UCSD-AML1 (cell line): ENCODE results near the gene TSPEAR.

ENCODE experiments used
- DNase-seq: peaks from one replicate; lab custom pipeline; 2025; ENCODE audit not compliant: unreplicated experiment; lab: John Stamatoyannopoulos, UW

Gene TSPEAR

DNA sequence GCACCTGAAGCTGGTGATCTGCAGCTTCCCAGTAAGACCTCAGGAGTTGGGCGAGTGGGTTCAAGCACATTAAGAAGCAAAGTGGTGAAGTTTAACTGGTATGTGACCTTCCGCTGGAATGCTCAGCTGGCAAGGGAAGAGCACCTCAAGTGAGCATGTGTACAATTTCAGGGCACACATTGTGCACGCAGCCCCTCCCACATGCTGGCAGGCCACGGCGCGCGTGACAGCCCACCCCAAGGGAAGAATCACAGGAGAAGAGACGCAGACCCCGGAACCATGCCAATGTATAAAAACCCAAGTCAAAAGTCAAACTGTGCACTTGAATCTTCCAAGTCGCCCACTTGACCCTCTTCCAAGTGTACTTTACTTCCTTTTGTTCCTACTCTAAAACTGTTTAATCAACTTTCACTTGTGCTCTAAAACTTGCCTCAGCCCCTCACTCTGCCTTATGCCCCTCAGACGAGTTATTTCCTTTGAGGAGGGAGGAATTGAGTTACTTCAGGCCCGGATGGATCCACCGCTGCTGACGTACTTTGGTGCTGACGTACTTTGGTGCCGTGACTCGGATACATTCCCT is 236.0 kb downstream of the TSPEAR start:
- DNase-seq = no peak

DNA sequence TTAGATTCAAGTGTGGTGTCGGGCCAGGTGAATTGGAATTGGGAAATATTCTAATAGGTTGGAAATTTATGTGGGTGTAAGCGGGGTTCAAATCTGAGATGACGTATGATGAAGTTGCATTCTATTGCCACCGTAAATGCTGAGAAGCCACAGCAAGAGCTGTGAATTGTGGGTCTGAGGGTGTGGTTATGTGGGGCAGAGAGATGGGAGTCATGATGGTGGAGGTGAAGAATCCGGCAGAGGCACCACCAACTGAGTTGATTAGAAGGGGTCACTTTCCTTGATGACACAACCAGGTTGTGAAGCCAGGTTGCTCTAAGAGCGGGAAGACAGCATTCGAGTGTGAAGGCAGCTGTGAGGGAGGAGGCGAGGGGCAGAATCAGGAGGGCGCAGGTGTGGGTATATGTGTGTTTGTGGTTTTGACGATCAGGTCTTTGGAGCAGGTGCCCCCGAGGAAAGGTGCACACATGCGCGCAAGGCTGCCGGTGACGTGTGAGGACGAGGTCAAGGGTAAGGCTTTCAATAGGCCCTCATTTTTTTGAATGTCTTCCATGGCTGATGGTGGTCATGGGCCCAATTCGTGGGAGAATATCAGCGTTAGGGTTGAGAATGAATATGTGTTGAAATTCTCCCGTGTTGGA is 237.3 kb downstream of the TSPEAR start:
- DNase-seq = no peak

DNA sequence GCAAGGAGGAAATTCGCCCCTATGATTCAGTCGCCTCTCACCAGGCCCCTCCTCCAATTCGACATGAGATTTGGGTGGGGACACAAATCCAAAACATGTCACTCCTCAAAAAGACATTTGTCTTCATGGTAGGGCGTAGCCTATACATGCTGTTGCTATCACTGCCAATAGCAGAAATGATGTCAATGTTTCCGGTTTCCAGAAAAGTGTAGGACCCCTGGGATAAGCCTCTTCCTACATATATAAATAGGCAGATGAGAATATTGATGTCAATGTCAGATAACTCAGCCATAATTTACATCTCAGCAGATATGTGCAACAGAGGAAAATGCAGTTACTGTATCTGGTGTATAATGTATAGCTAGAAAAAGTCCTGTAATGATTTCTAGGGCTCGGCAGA is 239.4 kb downstream of the TSPEAR start:
- no peak for DNase-seq

DNA sequence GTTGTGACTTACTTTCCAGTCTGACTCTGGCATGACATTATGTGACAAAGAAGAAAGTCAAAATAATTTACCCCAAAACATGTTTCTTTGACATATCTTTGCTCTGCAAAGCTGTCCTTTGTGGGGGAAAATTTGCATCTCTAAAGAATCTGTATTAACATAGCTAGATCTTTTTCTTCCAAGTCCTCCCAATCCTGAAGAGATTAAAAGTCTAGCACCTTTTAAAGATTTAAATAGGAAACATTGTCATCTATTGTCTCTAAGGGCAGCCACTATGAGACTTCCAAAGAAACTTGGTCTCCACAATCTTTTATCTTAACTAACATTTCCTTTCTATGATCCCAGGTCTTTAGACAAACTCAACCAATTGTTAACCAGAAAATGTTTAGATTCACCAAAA is 240.0 kb downstream of the TSPEAR start:
- DNase-seq = no peak

DNA sequence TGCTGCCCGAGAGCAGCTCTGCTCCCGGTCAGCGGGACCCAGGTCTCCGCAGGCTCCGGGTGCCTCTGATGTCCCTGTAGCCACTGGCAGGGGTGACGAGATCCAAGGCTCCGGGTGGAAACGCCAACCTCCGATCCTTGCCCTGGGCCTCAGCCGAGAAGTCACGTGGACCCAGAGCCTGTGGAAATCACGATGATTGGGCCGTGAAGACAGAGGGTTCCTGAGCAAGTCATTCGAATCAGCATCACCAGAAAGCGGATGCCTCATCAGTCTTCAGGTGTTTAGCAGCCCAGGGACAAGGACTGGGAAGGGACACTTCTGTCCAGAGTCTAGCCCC is 243.5 kb downstream of the TSPEAR start:
- DNase-seq = no peak

DNA sequence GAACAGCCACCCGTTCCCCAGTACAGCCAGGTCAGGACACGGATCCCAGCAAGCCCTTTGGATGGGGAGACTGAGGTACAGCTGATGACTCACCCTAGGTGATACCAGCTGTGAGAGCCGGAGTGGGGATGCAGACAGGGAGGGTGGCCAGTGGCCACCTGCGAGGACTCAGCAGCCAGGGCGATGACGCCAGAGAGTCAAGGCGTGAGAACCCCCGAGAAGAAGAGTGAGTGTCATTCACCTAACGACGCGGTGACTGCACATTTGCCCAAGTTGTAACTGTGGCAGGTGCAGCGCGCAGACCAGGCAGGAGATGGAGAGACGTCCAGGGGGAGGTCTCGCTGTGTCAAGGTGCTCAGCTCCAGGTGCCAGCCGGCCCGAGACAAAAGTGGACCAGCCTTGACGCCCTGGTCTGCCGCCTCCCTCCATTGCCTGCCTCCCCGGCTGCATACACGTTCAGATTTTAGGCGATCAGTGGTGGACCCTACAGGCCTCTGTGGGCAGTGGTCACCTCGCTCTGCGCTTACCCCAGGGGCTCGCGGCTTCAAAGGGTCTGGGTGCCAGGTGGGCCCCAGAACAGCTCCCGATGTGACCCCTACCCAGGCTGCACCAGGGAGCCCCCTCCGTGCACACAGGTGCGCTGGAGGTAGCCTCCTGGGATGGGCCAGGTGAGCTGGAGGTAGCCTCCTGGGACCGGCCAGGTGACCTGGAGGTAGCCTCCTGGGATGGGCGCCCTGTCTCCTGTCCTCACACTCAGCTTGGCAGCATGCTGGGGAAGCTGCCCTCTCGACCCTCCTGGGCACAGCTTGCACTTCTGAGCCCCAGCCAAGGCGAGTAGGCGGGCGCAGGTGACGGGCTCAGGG is 244.1 kb downstream of the TSPEAR start:
- DNase-seq = no peak

DNA sequence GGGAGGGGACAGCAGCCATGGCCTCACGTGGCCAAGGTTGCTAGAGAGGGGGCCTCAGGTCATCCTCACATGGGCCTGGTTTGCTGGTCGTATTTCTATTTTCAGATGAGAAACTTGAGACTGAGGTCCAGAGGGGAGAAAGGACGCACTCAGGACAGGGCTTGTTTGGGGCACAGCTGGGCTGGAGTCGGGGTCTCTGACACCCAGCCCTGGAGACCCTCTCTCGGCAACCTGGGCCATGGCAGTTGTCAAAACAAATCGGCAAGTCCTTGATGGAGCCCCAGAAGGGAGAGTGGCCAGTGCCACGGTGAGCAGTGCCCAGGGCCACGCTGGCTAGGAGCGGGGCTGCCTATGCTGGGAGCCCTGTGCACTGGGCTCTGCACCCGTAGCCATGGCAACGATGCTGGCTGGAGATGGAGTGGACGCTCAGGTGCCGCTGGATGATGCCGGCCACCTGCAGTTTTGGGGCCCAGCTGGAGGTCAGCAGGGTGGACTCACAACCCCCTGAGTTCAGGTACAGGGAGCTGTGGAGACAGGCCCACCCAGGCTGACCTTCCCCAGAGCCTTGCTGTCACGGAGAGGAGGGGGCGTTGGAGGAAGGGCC is 244.9 kb downstream of the TSPEAR start:
- no peak for DNase-seq

DNA sequence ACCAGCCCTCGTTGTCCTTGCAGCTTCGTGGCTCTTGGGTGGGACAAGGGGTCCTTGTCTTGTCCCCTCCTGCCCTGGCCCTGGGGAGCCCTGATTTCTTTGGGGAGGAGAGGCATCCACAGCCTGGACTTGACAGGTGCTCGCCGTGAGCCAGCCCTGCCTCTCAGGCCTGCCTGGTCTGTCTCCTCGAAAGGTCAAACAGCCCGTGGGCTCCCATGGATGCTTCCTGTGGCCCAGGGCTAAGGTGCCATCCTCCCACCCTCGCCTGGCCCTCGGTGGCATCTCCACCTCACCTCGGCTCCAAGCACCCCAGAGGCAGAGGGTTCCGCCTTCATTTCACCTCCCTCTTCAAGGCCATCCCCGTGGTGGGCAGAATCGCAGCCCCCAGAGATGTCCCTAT is 247.0 kb downstream of the TSPEAR start:
- no peak for DNase-seq

DNA sequence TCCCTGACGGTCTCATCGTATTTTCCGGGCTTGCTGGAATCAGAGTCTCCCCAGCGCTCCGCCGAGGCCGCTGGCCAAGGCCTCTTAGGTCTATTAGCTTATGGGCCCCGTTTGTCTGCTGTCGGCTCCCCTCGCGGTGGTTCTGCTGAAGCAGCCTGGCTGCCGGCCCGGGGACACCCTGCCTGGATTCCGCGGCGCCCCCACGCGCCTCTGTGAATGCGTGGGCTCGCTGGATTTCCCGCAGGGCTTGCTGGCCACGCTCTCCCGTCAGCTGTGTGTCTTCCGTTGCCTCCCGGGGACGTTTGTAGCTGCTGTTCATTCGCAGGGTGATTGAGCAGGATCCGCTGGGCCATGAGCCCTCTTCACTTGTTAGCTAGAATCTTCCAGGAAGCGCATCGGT is 247.6 kb downstream of the TSPEAR start:
- DNase-seq = no peak

DNA sequence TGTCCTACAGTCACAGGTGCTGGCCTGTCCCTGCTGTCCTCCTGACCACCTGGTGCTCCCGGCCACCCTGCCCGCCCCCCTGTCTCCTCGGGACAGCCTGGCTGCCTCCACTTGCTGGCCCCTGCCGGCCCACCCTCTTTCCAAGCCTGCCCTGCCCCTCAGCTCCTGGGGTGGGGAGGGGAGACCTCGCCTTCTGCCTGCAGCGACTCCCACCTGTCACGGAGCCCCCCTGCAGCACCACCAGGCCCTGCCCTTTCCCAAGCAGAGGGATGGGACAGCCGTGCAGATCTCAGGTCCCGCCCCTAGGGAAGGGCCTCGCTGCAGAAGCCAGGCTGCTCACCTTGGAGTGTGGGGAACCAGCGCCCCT is 248.6 kb downstream of the TSPEAR start:
- no peak for DNase-seq

DNA sequence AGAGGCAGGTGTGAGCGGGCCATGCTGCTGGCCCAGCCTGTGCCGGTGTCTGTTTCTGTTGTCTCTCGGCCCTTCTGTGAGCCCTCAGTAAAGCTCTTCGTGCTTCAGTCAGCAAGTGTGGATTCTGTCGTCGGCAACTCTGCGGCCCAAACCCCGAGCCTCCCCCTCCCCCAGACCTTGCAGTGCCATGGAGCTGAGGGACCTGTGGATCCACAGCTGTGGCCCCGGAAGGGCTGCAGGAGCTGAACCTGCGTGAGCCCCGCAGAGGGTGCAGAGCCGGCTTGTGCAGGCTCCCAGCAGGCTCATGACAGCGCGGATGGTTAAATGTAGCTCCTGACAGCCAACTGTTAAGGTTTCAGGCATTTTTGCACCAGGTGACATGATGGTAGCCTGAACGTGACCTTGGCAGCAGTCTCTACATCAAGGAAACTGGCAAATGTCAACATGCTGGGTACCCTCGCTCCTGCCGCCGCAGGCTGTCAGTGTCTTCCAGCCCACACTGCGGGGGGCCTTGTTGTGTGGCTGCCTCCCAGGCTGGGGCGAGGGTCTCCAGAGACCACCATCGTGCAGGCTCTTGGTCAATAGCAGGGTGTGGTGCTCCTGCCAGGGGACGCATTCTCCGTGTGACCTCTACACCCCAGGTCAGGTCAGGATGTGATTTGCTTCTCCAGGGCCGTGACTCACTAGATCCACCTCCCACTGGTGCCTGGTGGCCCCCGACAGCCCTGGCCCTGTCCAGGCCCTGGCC is 249.1 kb downstream of the TSPEAR start:
- no peak for DNase-seq

DNA sequence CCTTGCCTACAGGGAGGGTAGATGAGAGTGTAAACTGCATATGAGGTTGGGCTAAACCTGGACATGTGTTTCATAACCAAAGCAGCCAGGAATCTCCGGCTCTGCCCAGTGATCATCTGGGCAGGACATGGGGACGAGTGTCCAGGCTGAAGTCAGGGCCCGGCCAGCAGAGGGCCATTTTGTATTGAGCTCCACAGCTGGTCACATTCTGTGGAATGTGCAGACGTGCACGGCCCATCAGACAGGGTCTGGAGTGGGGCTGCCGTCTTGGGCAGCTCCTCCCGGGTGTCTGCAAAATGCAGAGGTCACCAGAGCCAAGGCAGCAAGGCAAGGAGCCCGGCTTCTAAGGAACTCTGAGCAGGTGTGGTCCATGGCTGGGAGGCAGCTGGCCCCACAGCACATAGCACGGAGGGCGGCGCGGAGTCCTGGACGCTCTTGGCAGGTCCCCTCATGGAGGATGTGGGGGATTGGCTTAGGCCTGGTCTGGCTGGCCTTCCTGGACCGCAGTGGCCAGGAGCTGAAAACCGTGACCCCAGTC is 249.8 kb downstream of the TSPEAR start:
- DNase-seq = no peak

DNA sequence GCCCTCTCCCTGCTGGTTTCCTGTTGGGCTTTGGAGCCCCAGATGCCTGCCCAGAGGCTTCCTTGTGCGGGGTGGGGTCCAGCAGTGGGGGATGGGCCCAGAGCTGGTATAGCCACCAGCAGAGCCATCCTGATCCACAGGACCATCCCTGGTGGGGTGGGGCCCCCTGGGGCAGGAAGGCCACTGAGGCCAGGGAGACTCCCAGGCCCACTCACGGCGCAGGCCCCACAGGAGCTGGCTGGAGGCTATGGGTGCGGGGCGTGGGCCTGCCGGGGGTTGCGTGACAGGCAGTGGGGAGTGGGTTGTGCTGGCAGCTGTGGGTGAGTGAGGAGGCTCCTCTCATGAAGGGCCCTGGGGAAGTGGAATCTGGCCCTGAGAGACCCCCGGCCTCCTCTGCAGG is 250.4 kb downstream of the TSPEAR start:
- DNase-seq = no peak

DNA sequence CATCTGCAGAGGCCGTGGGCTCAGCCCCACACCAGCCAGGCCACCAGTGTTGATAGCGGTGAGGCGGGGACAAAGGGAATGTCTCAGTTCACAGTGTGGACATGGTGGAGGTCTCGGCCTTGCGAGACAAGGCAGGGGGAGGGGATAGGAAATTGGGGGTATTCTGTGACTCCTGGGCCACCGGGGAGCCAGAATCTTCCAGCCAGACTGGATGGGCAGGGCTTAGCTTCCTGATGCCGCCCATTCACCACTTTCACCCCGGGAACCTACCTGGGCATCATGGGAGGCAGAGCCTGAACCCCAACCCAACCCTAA is 251.0 kb downstream of the TSPEAR start:
- no peak for DNase-seq

DNA sequence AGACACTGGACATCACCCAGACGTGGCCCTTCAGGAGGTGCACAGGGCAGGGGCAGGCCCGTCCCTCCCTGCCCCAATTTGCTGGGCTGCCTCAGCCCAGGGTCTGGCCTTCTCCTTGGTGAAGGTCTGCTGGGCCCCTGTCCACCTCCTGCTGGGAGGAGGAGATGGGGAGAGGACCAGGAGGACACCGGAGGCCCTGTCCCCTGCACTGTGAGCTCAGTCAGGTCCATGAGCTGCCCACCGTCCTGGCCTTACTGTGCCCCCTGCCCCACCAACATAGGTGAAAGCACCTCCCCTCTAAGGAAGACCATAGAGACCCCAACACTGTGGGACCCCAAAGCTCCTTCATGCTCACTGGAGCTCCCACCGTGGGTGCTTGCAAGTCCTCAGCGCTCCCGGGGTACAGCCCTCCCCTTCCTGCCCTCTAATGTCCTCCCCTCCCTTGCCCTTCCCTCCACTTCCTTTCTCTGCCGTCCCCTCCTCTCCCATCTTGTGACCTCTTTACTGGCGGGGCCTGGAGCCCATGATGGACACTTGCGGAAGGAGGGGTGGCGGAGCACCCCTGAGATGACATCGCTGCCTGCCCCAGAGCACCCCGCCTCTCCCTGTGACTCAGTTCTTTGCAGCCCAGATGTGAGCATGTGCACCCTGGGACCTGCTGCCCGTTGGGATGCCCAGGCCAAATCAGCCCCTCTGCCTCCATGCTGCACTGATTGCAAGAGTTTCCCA is 251.5 kb downstream of the TSPEAR start:
- DNase-seq = no peak

DNA sequence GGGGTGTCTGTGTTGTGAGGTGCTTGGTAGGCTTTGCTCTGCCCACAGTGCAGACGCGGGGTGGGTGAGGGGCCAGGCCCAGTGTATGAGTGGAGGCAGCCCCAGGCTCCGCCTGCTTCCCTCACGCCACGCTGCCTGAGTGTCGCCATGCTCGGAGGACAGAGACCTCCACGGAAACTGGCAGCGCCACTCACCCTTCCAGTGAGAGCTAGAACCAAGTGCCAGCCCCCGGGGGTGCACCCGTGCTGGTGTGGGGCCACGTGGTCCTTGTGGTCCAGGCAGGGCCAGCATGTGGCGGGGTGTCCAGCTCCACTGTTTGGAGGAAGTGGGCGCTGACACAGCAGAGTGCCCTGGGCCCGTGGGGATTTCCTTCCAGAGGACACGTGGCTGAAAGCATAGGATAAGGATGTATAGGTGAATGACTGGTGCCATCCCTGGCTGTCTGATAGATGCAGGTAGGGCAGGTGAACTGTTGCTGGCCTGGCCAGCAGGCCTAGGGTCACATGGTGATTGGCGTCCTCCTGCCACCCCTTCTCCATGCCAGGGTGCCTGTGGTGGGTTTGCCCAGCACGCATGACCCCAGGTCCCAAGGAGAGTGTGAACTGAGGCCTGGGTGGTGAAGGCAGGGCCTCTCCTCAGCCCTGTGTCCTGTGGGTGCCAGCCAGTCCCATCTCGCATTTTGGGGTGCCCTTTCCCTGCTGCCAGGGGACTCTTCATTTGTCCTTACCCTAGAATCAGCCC is 252.2 kb downstream of the TSPEAR start:
- no peak for DNase-seq

DNA sequence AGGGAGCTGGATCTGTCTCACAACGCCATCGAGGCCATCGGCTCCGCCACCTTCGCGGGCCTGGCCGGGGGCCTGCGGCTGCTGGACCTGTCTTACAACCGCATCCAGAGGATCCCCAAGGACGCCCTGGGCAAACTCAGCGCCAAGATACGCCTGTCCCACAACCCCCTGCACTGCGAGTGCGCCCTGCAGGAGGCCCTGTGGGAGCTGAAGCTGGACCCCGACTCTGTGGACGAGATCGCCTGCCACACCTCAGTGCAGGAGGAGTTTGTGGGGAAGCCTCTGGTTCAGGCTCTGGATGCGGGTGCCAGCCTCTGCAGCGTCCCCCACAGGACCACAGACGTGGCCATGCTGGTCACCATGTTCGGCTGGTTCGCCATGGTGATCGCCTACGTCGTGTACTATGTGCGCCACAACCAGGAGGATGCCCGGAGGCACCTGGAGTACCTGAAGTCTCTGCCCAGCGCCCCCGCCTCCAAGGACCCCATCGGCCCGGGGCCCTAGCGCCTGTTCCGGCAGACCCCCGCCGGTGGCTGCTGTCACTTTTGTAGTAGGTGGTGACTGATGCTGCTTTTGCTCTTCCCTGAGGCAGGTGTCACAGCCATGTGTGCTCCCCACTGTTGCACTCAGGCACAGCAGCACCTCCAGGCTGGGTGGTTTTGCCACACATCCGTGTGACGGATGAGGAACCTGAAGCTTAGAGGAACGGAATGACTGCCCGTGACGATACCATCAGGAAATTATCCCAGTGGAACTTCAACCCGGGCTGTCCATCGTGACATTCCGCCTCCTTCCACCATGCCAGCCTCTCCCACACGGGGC is 254.2 kb downstream of the TSPEAR start:
- DNase-seq = no peak

DNA sequence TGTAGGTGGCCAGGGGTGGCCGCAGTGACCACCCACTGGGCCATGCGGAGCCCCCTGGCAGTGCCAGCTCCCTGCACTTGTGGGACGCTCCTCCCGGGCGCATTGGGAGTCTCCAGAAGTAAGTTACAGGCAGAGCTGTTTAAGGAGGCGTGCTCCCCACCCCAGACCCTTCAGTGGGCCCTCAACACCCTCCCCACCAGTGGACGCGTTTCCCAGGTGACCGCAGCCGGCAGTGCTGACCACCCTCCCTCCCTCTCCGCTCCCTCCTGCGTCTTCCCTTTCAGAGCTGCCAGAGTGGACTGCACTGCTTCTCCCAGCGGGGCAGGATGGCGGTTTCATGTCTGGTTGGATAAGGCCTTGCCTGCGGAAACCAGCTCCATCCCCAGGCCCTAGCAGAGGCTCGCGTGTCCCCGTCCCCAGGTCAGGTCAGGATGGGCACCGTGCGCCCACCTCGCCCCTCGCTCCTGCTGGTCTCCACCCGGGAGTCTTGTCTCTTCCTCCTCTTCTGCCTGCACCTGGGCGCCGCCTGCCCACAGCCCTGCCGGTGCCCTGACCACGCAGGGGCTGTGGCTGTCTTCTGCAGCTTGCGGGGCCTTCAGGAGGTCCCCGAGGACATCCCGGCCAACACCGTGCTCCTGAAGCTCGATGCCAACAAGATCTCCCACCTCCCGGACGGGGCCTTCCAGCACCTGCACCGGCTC is 255.0 kb downstream of the TSPEAR start:
- no peak for DNase-seq
